ENCODE measurements around the gene PRPF38B.
"Not testable (repeated sequence)": the region's sequence is repeated elsewhere in the genome, so short reads cannot be mapped to it uniquely, and the experiment has no call there.

The PRPF38B gene

GRCh38 chr1:108678706-108679105 is 13.4 kb upstream of the PRPF38B start:
- in situ Hi-C loops (cut with MboI; ENCODE audit: low sequenced_read_pairs), result no loop called here

GRCh38 chr1:108679586-108680213 is 12.4 kb upstream of the PRPF38B start:
- in situ Hi-C loops (cut with MboI; ENCODE audit: low sequenced_read_pairs), result no loop called here

GRCh38 chr1:108681701-108682100 is 10.4 kb upstream of the PRPF38B start:
- in situ Hi-C loops (cut with MboI; ENCODE audit: low sequenced_read_pairs), result not testable (repeated sequence)

- in situ Hi-C loops (cut with MboI; ENCODE audit: low sequenced_read_pairs), result no loop called here
These were observed 6.6 kb upstream of the PRPF38B start for GRCh38 chr1:108685529-108685928.

GRCh38 chr1:108686614-108687313 is 5.3 kb upstream of the PRPF38B start:
- in situ Hi-C loops (cut with MboI; ENCODE audit: low sequenced_read_pairs), result no loop called here

GRCh38 chr1:108691128-108691941 is 775 bp upstream of the PRPF38B start:
- in situ Hi-C loops (cut with MboI; ENCODE audit: low sequenced_read_pairs), result no loop called here

- in situ Hi-C loops (cut with MboI; ENCODE audit: low sequenced_read_pairs), result no loop called here
These were observed 880 bp downstream of the PRPF38B start for GRCh38 chr1:108692724-108693655.

- in situ Hi-C loops (cut with MboI; ENCODE audit: low sequenced_read_pairs), result no loop called here
These were observed 3.4 kb downstream of the PRPF38B start for GRCh38 chr1:108695535-108695934.

- in situ Hi-C loops (cut with MboI; ENCODE audit: low sequenced_read_pairs), result no loop called here
These were observed 7.5 kb downstream of the PRPF38B start for GRCh38 chr1:108699375-108700332.

- in situ Hi-C loops (cut with MboI; ENCODE audit: low sequenced_read_pairs), result no loop called here
These were observed 9.2 kb downstream of the PRPF38B start for GRCh38 chr1:108701176-108701849.

- in situ Hi-C loops (cut with MboI; ENCODE audit: low sequenced_read_pairs), result not testable (repeated sequence)
These were observed 10.0 kb downstream of the PRPF38B start for GRCh38 chr1:108702109-108702508.

GRCh38 chr1:108703939-108704338 is 11.8 kb downstream of the PRPF38B start:
- in situ Hi-C loops (cut with MboI; ENCODE audit: low sequenced_read_pairs), result no loop called here

- in situ Hi-C loops (cut with MboI; ENCODE audit: low sequenced_read_pairs), result no loop called here
These were observed 12.4 kb downstream of the PRPF38B start for GRCh38 chr1:108704496-108704895.

- in situ Hi-C loops (cut with MboI; ENCODE audit: low sequenced_read_pairs), result no loop called here
These were observed 14.5 kb downstream of the PRPF38B start for GRCh38 chr1:108706643-108707042.

- in situ Hi-C loops (cut with MboI; ENCODE audit: low sequenced_read_pairs), result no loop called here
These were observed 16.9 kb downstream of the PRPF38B start for GRCh38 chr1:108708691-108709660.

GRCh38 chr1:108712606-108713150 is 20.6 kb downstream of the PRPF38B start, which contains the start of gene FNDC7:
Gene FNDC7 (plus strand): TSS chr1:108712908. CDS start chr1:108712934, 26 bp downstream.
- in situ Hi-C loops (cut with MboI; ENCODE audit: low sequenced_read_pairs), result no loop called here

GRCh38 chr1:108715932-108716331 is 23.8 kb downstream of the PRPF38B start:
- in situ Hi-C loops (cut with MboI; ENCODE audit: low sequenced_read_pairs), result no loop called here
